Heart left ventricle (tissue), 16 donors: Measurements from ENCODE around the gene CD9. TPM values are rescaled to one million over a fixed set of nuclear protein-coding genes. Genes with fewer than 3 reads are reported as not detected.

Source experiments
- ATAC-seq, 4 donors: fragments of 200-7000 bp; cut with Tn5 transposase; one replicate each; pipeline ENCODE4 v1.9.1; 2020 to 2022; ENCODE audit warnings: moderate library complexity in 4 of 4, mild to moderate bottlenecking in 3 of 4, moderate number of reproducible peaks in 1 of 4
- DNase-seq, 5 donors: peaks; one replicate each; pipeline ENCODE4 v3.0.0-alpha.2; 2020
- H3K27ac ChIP-seq, 12 donors: fragments of 200-600 bp; sonication (generic) in 4 of 12; one replicate each; pipeline versions ENCODE4 v1.5.0 to v1.8.0; 2016 to 2022; ENCODE audit warnings: mild to moderate bottlenecking in 2 of 12
- H3K27me3 ChIP-seq, 9 donors: fragments of 200-600 bp; sonication (generic) in 2 of 9; one replicate each; pipeline versions ENCODE4 v1.5.1 to v1.8.0; 2016 to 2022; ENCODE audit warnings: mild to moderate bottlenecking in 3 of 9
- H3K36me3 ChIP-seq, 9 donors: fragments of 200-600 bp; sonication (generic) in 2 of 9; one replicate each; pipeline versions ENCODE4 v1.5.0 to v1.8.0; 2018 to 2022; ENCODE audit warnings: mild to moderate bottlenecking in 2 of 9
- H3K4me1 ChIP-seq, 12 donors: fragments of 200-600 bp; sonication (generic) in 4 of 12; one replicate each; pipeline versions ENCODE4 v1.5.0 to v1.8.0; 2016 to 2022; ENCODE audit warnings: mild to moderate bottlenecking in 3 of 12
- H3K4me3 ChIP-seq, 12 donors: fragments of 200-600 bp; sonication (generic) in 4 of 12; one replicate each; pipeline versions ENCODE4 v1.5.0 to v1.8.0; 2017 to 2022; ENCODE audit warnings: mild to moderate bottlenecking in 9 of 12, moderate library complexity in 4 of 12
- H3K9me3 ChIP-seq, 12 donors: fragments of 200-600 bp; sonication (generic) in 4 of 12; one replicate each; pipeline versions ENCODE4 v1.5.0 to v1.8.0; 2016 to 2022; ENCODE audit warnings: mild to moderate bottlenecking in 1 of 12
- CTCF ChIP-seq, 12 donors: fragments of 200-600 bp; sonication (generic) in 4 of 12; IDR thresholded peaks; one replicate each; pipeline versions ENCODE4 v1.5.0 to v1.8.0; 2018 to 2022; ENCODE audit warnings: antibody characterized with exemption in 12 of 12, mild to moderate bottlenecking in 5 of 12
- POLR2A ChIP-seq, 2 donors: fragments of 450-650 bp; IDR thresholded peaks; one replicate each; pipeline ENCODE4 v1.6.1; 2017; ENCODE audit warnings: antibody characterized with exemption in 2 of 2, mild to moderate bottlenecking in 2 of 2, moderate library complexity in 2 of 2
- WGBS, 4 donors: extraction: QIAGEN DNeasy Blood & Tissue Kit in 2 of 4; methylation state at CpG; one replicate each; pipeline versions ENCODE4 v1.1.5 to v1.1.7; 2013 to 2018; 5-methylcytosine and 5-hydroxymethylcytosine counted together
- intact Hi-C, 10 donors: fragments of 100-400 bp; cut with DNase I; formaldehyde crosslinking; loops; one replicate each; pipeline versions ENCODE4 v1.11.1 to v1.14.2; 2022
- long read RNA-seq, 3 donors: library from polyadenylated mRNA; unstranded; transcript quantifications; one replicate each; pipeline ENCODE4 v2.0.0, GENCODE V29; 2020 to 2021
- polyA plus RNA-seq, 2 donors: library from polyadenylated mRNA; stranded (reverse); fragments of 200-250 nt; gene quantifications; one replicate each; pipeline ENCODE4 v1.2.3, GENCODE V29; 2013
- total RNA-seq, 9 donors: library from RNA; depleted of rRNA in 2 of 9; stranded (reverse); fragments of >200 nt in 2 of 9; fragmentation: NEBNext Ultra II Directional in 3 of 9; extraction: Animal tissue kit (Norgen Biotek cat#: 25700) in 3 of 9; gene quantifications; one replicate each; pipeline versions ENCODE4 v1.1.0 to v1.2.4, GENCODE V29; 2016 to 2023
- donor health status: ischemic (EF 13 %, LVEDD 7.1; RV severe dilation, severe dysfunction).
- donor health status: healthy with polysubstance abuse.
- donor health status: DM: no; HTN: yes; CAD: no.
- donor health status: DM: no; HTN: no; CAD: no.
- donor health status: ischemic (EF 25% LVEDD 6.9; RV normal size, moderate dysfunction).
- donor health status: ischemic (EF 25% LVEDD 5.7; RV mildly dilated, moderate dysfunction).
- donor health status: healthy.
- donor health status: DM: yes; HTN: yes; CAD: no.
- donor health status: ischemic (EF 35%, LVEDD 5.7; RV mildly dilated, moderate dysfunction).
- donor health status: nonischemic (EF 11% LVEDD 7.7; RV severe dilation, severe dysfunction).
- donor health status: DM: yes; HTN: yes; CAD: no.
- donor health status: PGD.
- donor health status: ischemic (EF 29% LVEDD 5.4; RV normal size, mild dysfunction).
- donor health status: nonischemic (EF 23%, LVEDD 6.1; RV moderate dilation, normal function).

The CD9 gene
- total RNA-seq = 10 to 100 TPM; 29.9 to 96.1 (median 54.7) TPM
- polyA plus RNA-seq = 10 to 100 TPM; 63.2 to 87.4 TPM
- long read RNA-seq, donor 1, transcript CD9-201 (8 exons, 1,218 nt) = major isoform, 65 of 73 reads
- long read RNA-seq, donor 1, partial matches to known transcripts = 1 of 73 reads
- long read RNA-seq, donor 1, other reads (novel, unspliced or antisense) = 4 of 73 reads
- long read RNA-seq, donor 2, transcript CD9-201 (8 exons, 1,218 nt) = major isoform, 220 of 235 reads
- long read RNA-seq, donor 2, transcript CD9-216 (7 exons, 970 nt) = minor isoform, 5 of 235 reads
- long read RNA-seq, donor 2, partial matches to known transcripts = 1 of 235 reads
- long read RNA-seq, donor 2, other reads (novel, unspliced or antisense) = 9 of 235 reads
- long read RNA-seq, donor 3, transcript CD9-201 (8 exons, 1,218 nt) = major isoform, 15 of 16 reads
- long read RNA-seq, donor 3, partial matches to known transcripts = 0 of 16 reads
- long read RNA-seq, donor 3, other reads (novel, unspliced or antisense) = 0 of 16 reads

- 0 to 1% (median 1%) methylated on average over 25 to 81 of the region's 81 CpGs for WGBS, 4 donors
- Histone ChIP-seq H3K9me3 (no peaks in the 10 kb centered on the region), H3K36me3 (peaks cover 0 to 6% (median 0%) of the 10 kb centered on the region in 9 donors), H3K27me3 (peaks cover 0 to 20% (median 0%) of the 10 kb centered on the region in 9 donors), H3K4me1 (peaks cover 0 to 75% (median 41%) of the 10 kb centered on the region in 12 donors), H3K4me3 (peak within 1 kb of the TSS; percentile 56 to 98 (median 82)), H3K27ac (peak within 1 kb of the TSS; percentile 81 to 99 (median 94))
- intact Hi-C loops = loop anchor here in 2 of 10 donors (2.0 kb wide), 1 partner anchor 32 kb away; no protein-coding TSS in a partner anchor
- ATAC-seq = peak; percentile 24 to 69 (median 51)
- DNase-seq = peak; percentile 73 to 83 (median 80)
- TF ChIP-seq POLR2A (IDR thresholded peaks at IDR 0.05) (peak in 1 of 2 donors; percentile 82), CTCF (IDR thresholded peaks at IDR 0.05) (no peak)
Observed at GRCh38 chr12:6200256-6201212, at the start of gene CD9. Gene CD9 (plus strand): TSS chr12:6200400. CDS start chr12:6200500, 100 bp downstream.

- H3K27me3 ChIP-seq = peaks cover 0 to 4% (median 0%) of the 10 kb centered on the region in 9 donors
- TF ChIP-seq CTCF (IDR thresholded peaks at IDR 0.05) (no peak), POLR2A (IDR thresholded peaks at IDR 0.05) (no peak)
- no peaks in the 10 kb centered on the region for H3K36me3 ChIP-seq
- ATAC-seq (peak; percentile 88 to 96 (median 94)), DNase-seq (peak; percentile 84 to 89 (median 87))
- H3K4me1 ChIP-seq = peaks cover 0 to 31% (median 6%) of the 10 kb centered on the region in 12 donors
- 45 to 60% (median 52%) methylated on average over 11 to 15 of the region's 15 CpGs for WGBS, 4 donors
- no peak overlapping the region for H3K4me3 ChIP-seq
- intact Hi-C loops = loop anchor here in 3 of 10 donors (1.0 to 2.0 kb wide), 3 partner anchors 16 to 30 kb away; partner anchors contain the start of gene VWF (in 2 of the 3)
- H3K27ac ChIP-seq = peak overlapping the region; percentile 45 to 87 (median 78)
- H3K9me3 ChIP-seq = no peaks in the 10 kb centered on the region
Observed at GRCh38 chr12:6154730-6155459, 45.3 kb upstream of the CD9 start.

- DNase-seq = no peak
- peak overlapping the region in 2 of 12 donors; percentile 10 to 42 for H3K27ac ChIP-seq
- peaks cover 0 to 48% (median 24%) of the 10 kb centered on the region in 12 donors for H3K4me1 ChIP-seq
- H3K36me3 ChIP-seq = no peaks in the 10 kb centered on the region
- no peaks in the 10 kb centered on the region for H3K9me3 ChIP-seq
- no peak for ATAC-seq
- H3K27me3 ChIP-seq = peaks cover 0 to 4% (median 0%) of the 10 kb centered on the region in 9 donors
- no peak for TF ChIP-seq POLR2A (IDR thresholded peaks at IDR 0.05)
- TF ChIP-seq CTCF (IDR thresholded peaks at IDR 0.05) = no peak
- 95 to 97% (median 96%) methylated on average over 4 of the region's 4 CpGs for WGBS, 4 donors
- H3K4me3 ChIP-seq = no peak overlapping the region
- intact Hi-C loops = no loop called here
Observed at GRCh38 chr12:6157482-6157881, 42.7 kb upstream of the CD9 start.
